ENCODE results near the gene TRIM54.

TRIM54 gene

GRCh38 chr2:27285481-27285880, 3.3 kb downstream of the TRIM54 start:
- no peak for DNase-seq (ENCODE audit: insufficient read length, low spot score)
- TF ChIP-seq, protein P1, sequence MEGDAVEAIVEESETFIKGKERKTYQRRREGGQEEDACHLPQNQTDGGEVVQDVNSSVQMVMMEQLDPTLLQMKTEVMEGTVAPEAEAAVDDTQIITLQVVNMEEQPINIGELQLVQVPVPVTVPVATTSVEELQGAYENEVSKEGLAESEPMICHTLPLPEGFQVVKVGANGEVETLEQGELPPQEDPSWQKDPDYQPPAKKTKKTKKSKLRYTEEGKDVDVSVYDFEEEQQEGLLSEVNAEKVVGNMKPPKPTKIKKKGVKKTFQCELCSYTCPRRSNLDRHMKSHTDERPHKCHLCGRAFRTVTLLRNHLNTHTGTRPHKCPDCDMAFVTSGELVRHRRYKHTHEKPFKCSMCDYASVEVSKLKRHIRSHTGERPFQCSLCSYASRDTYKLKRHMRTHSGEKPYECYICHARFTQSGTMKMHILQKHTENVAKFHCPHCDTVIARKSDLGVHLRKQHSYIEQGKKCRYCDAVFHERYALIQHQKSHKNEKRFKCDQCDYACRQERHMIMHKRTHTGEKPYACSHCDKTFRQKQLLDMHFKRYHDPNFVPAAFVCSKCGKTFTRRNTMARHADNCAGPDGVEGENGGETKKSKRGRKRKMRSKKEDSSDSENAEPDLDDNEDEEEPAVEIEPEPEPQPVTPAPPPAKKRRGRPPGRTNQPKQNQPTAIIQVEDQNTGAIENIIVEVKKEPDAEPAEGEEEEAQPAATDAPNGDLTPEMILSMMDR (IDR thresholded peaks at IDR 0.05; ENCODE audit: insufficient read depth, missing control alignments) = no peak
- no peak for FAIRE-seq

DNA sequence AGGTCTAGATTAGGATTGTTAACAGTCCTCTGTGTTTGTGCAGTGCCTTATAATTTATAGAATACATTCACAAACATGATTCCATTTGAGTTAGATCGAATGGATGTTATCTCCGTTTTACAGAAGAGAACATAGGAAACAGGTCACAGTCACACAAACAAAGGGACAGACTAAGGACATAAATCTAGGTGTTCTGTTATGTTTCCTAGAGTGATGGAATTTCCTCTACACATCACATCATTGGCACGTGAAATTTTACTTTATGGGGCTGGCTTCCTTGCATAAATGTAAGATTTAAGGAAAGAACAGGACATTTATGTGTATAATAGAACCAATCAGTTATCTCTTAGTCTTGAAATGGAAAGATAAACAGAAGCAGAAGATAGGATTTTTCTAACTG, 6.4 kb downstream of the TRIM54 start:
- TF ChIP-seq, protein P1 (IDR thresholded peaks at IDR 0.05; ENCODE audit: insufficient read depth, missing control alignments) = no peak
- no peak for FAIRE-seq

GRCh38 chr2:27290549-27290948, 8.3 kb downstream of the TRIM54 start:
- TF ChIP-seq, protein P1 (IDR thresholded peaks at IDR 0.05; ENCODE audit: insufficient read depth, missing control alignments) = no peak
- DNase-seq (ENCODE audit: insufficient read length, low spot score) (no peak), FAIRE-seq (no peak)

More for the DNA sequence above, 6.4 kb downstream of the TRIM54 start:
- no peak for DNase-seq (ENCODE audit: insufficient read length, low spot score)

DNA sequence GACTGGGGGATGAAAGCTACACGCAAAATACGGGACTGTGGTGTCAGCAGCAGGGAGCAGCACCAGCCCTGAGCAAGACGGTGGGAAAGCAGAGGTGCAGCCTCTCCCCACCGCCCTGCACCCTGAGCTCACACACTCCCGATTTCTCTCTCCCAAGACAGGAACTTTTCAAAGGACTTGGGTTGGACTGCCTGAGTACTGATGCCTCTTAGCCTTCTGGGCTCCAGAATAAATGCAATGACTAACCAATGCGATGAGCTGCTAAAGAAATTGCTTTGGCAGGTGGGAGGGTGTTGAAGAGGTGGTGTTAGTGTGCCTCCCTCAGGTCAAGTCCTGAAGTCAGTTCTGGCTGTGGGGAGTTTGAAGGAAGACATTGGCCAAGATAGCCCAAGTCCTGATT, 9.6 kb downstream of the TRIM54 start:
- TF ChIP-seq, protein P1 (IDR thresholded peaks at IDR 0.05; ENCODE audit: insufficient read depth, missing control alignments) = no peak
- FAIRE-seq = no peak
- no peak for DNase-seq (ENCODE audit: insufficient read length, low spot score)

- DNase-seq (ENCODE audit: insufficient read length, low spot score) (no peak), FAIRE-seq (no peak)
- TF ChIP-seq, protein P1 (IDR thresholded peaks at IDR 0.05; ENCODE audit: insufficient read depth, missing control alignments) = no peak
Observed at GRCh38 chr2:27294928-27295327, 12.7 kb downstream of the TRIM54 start.

- DNase-seq (ENCODE audit: insufficient read length, low spot score) (no peak), FAIRE-seq (no peak)
- TF ChIP-seq, protein P1 (IDR thresholded peaks at IDR 0.05; ENCODE audit: insufficient read depth, missing control alignments) = no peak
Observed at GRCh38 chr2:27296481-27296880, 14.3 kb downstream of the TRIM54 start.

DNA sequence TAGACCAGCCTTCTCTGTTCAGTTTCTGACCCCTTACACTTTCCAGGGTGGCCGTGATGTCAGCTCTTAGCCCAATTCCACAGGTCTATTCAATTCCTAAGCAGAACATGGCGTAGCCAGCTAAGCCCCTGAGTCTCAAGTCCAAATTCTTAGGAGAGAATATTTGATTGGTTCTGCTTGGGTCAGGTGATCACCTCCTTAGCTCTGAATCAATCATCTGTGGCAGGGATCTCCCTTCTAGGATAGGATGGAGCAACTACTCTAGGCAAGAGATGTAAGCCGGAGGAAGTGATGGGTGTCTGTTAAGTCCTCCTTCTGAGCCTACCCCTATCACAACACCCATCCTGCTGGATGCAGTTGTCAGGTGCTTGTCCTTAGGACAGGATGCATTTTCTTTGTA, 15.0 kb downstream of the TRIM54 start:
- FAIRE-seq (no peak), DNase-seq (ENCODE audit: insufficient read length, low spot score) (no peak)
- TF ChIP-seq, protein P1 (IDR thresholded peaks at IDR 0.05; ENCODE audit: insufficient read depth, missing control alignments) = no peak

Measured in D721Med (cell line).